HCT116 (cell line): ENCODE results near the gene SPEM3. TPM values are rescaled to one million over a fixed set of nuclear protein-coding genes. Genes with fewer than 3 reads are reported as not detected.

ENCODE experiments used
- ATAC-seq: fragments of 200-7000 bp; cut with Tn5 transposase; 2 replicates; pipeline ENCODE4 v1.9.1; 2020; ENCODE audit warnings: mild to moderate bottlenecking, moderate library complexity
- BruUV-seq: library from RNA; stranded (reverse); fragments of 400-500 nt; replicated peaks from 2 replicates; lab custom pipeline; 2021; lab: Mats Ljungman, UMichigan
- CTCF ChIA-PET: fragments of 300-600 bp; sonication (Branson Sonifier 250); formaldehyde crosslinking; loops from one replicate; lab custom pipeline; 2021; ENCODE audit warnings: antibody characterized with exemption; lab: Charles Lee
- POLR2A ChIA-PET: fragments of 300-600, 350-600 bp; sonication (Branson Sonifier 250); formaldehyde crosslinking; loops from one replicate; lab custom pipeline; 2021; ENCODE audit warnings: antibody characterized with exemption; lab: Charles Lee
- RAD21 ChIA-PET, 2 experiments: fragments of 300-600 bp; sonication (Branson Sonifier 250); formaldehyde crosslinking; loops; one replicate each; lab custom pipeline; 2023; ENCODE audit warnings: low total read pairs in 2 of 2; ENCODE audit not compliant: uncharacterized antibody in 2 of 2, unreplicated experiment in 2 of 2, low non-redundant PET in 1 of 2; lab: Charles Lee
- DNase-seq: peaks from one replicate; pipeline ENCODE4 v3.0.0-alpha.2; 2010; ENCODE audit warnings: low read depth, low spot score
- H2AFZ ChIP-seq: fragments of 200-600 bp; shearing (Covaris generic), sonication (generic); 2 replicates; pipeline ENCODE4 v1.6.1; 2017; ENCODE audit warnings: low read depth, mixed run types, mixed read lengths, antibody characterized with exemption, low read length; ENCODE audit not compliant: poor library complexity, severe bottlenecking
- H3K27ac ChIP-seq: 2 replicates; pipeline ENCODE4 v1.5.1; 2012; ENCODE audit warnings: low read depth, low read length
- H3K27me3 ChIP-seq: fragments of 200-600 bp; sonication (generic); 2 replicates; pipeline ENCODE4 v1.6.1; 2016; ENCODE audit warnings: mixed run types, low read length, mixed read lengths; ENCODE audit not compliant: insufficient read depth
- H3K36me3 ChIP-seq, 2 experiments: fragments of 200-500 bp in 1 of 2; fragments of 200-600 bp in 1 of 2; sonication (Bioruptor generic) in 1 of 2; sonication (generic) in 1 of 2; 2 replicates each; pipeline versions ENCODE4 v1.5.1 to v1.6.1; 2014 to 2016; ENCODE audit warnings: low read length in 2 of 2, inconsistent platforms in 1 of 2, mixed read lengths in 1 of 2, mixed run types in 1 of 2; ENCODE audit not compliant: insufficient read depth in 2 of 2, control insufficient read depth in 1 of 2
- H3K4me1 ChIP-seq, 2 experiments: fragments of 200-600 bp in 1 of 2; sonication (generic) in 1 of 2; 2 replicates each; pipeline versions ENCODE4 v1.5.1 to v1.6.1; 2012 to 2017; ENCODE audit warnings: low read length in 2 of 2, inconsistent platforms in 1 of 2, mild to moderate bottlenecking in 1 of 2, mixed read lengths in 1 of 2, mixed run types in 1 of 2, moderate library complexity in 1 of 2; ENCODE audit not compliant: insufficient read depth in 2 of 2, control insufficient read depth in 1 of 2
- H3K4me2 ChIP-seq: fragments of 200-600 bp; sonication (generic); 2 replicates; pipeline ENCODE4 v1.6.1; 2017; ENCODE audit warnings: mixed run types, low read length, mixed read lengths
- H3K4me3 ChIP-seq, 2 experiments: fragments of 200-600 bp in 1 of 2; sonication (generic) in 1 of 2; replicated peaks in 1 of 2; 2 replicates each; pipeline ENCODE4 v1.5.1; 2011 to 2016; ENCODE audit warnings: low read length in 2 of 2, control low read depth in 1 of 2, low read depth in 1 of 2, mild to moderate bottlenecking in 1 of 2, mixed read lengths in 1 of 2, mixed run types in 1 of 2
- H3K79me2 ChIP-seq: fragments of 200-600 bp; sonication (generic); 2 replicates; pipeline ENCODE4 v1.6.1; 2017; ENCODE audit warnings: mild to moderate bottlenecking, mixed run types, low read length, moderate library complexity, mixed read lengths; ENCODE audit not compliant: insufficient read depth
- H3K9ac ChIP-seq: fragments of 200-600 bp; sonication (generic); 2 replicates; pipeline ENCODE4 v1.6.1; 2016; ENCODE audit warnings: low read length, mixed read lengths
- H3K9me2 ChIP-seq: fragments of 200-600 bp; sonication (generic), shearing (Covaris generic); 2 replicates; pipeline ENCODE4 v1.6.1; 2017; ENCODE audit warnings: mixed run types, mild to moderate bottlenecking, moderate library complexity; ENCODE audit not compliant: insufficient read depth
- H3K9me3 ChIP-seq, 2 experiments: fragments of 200-500 bp in 1 of 2; fragments of 200-600 bp in 1 of 2; sonication (Bioruptor generic) in 1 of 2; sonication (generic) in 1 of 2; 2 replicates each; pipeline ENCODE4 v1.6.1; 2014 to 2017; ENCODE audit warnings: low read length in 2 of 2, mixed read lengths in 2 of 2, inconsistent platforms in 1 of 2, low read depth in 1 of 2, mild to moderate bottlenecking in 1 of 2, mixed run types in 1 of 2, moderate library complexity in 1 of 2; ENCODE audit not compliant: control insufficient read depth in 1 of 2, insufficient read depth in 1 of 2
- H4K20me1 ChIP-seq: fragments of 200-600 bp; sonication (generic), shearing (Covaris generic); 2 replicates; pipeline ENCODE4 v1.6.1; 2017; ENCODE audit warnings: mixed run types, mild to moderate bottlenecking, moderate library complexity; ENCODE audit not compliant: insufficient read depth
- CBX3 ChIP-seq: IDR thresholded peaks from 2 replicates; pipeline ENCODE4 v1.6.1; 2012; ENCODE audit warnings: low read depth
- CEBPB ChIP-seq: IDR thresholded peaks from 2 replicates; pipeline ENCODE4 v1.6.1; 2012; ENCODE audit warnings: low read depth
- EGR1 ChIP-seq: IDR thresholded peaks from 2 replicates; pipeline ENCODE4 v1.6.1; 2012; ENCODE audit warnings: low read depth
- EZH2 ChIP-seq: fragments of 200-600 bp; sonication (generic); IDR thresholded peaks from 2 replicates; pipeline ENCODE4 v1.6.1; 2017; ENCODE audit warnings: antibody characterized with exemption, mixed run types
- JUND ChIP-seq: IDR thresholded peaks from 2 replicates; pipeline ENCODE4 v1.6.1; 2012
- POLR2AphosphoS5 ChIP-seq: IDR thresholded peaks from 2 replicates; pipeline ENCODE4 v1.6.1; 2011; ENCODE audit warnings: mild to moderate bottlenecking, low read depth, low read length, moderate library complexity
- RAD21 ChIP-seq: IDR thresholded peaks from 2 replicates; pipeline ENCODE4 v1.6.1; 2012; ENCODE audit warnings: low read depth, mild to moderate bottlenecking
- TCF7L2 ChIP-seq: IDR thresholded peaks from 2 replicates; pipeline ENCODE4 v1.7.0; 2011; ENCODE audit warnings: borderline replicate concordance, inconsistent platforms; ENCODE audit not compliant: insufficient read depth, insufficient read length; ENCODE audit errors: extremely low read depth
- ZBTB33 ChIP-seq: IDR thresholded peaks from 2 replicates; pipeline ENCODE4 v1.6.1; 2011; ENCODE audit warnings: mild to moderate bottlenecking, low read length, moderate library complexity; ENCODE audit not compliant: insufficient replicate concordance; ENCODE audit errors: extremely low read depth
- ZFX ChIP-seq: fragments of 450-650 bp; IDR thresholded peaks from 2 replicates; pipeline ENCODE4 v1.6.1; 2017
- ZNF274 ChIP-seq: fragments of 200-500 bp; sonication (Bioruptor generic); IDR thresholded peaks from 2 replicates; pipeline ENCODE4 v1.6.1; 2014; ENCODE audit warnings: mild to moderate bottlenecking, low read depth, low read length, inconsistent platforms
- intact Hi-C: fragments of 100-400 bp; cut with micrococcal nuclease; formaldehyde crosslinking; loops from 2 replicates; pipeline ENCODE4 v1.10.0; 2022
- total RNA-seq: library from RNA; stranded (reverse); gene quantifications from one replicate; pipeline ENCODE4 v1.2.1, GENCODE V29; 2021; ENCODE audit not compliant: unreplicated experiment
- TF ChIP-seq, protein P1 (sequence below), 3 experiments: fragments of 200-600 bp in 1 of 3; sonication (generic) in 1 of 3; IDR thresholded peaks in 2 of 3; conservative IDR thresholded peaks in 1 of 3; 2 replicates each; pipeline ENCODE4 v1.5.1; 2012 to 2017; ENCODE audit warnings: low read depth in 2 of 3, low read length in 2 of 3, antibody characterized with exemption in 1 of 3, borderline replicate concordance in 1 of 3, control low read depth in 1 of 3, mild to moderate bottlenecking in 1 of 3, mixed read lengths in 1 of 3, mixed run types in 1 of 3, moderate library complexity in 1 of 3; ENCODE audit not compliant: insufficient read depth in 1 of 3
- TF ChIP-seq, protein P2 (sequence below): IDR thresholded peaks from 2 replicates; pipeline ENCODE4 v1.6.1; 2012

SPEM3 gene
- total RNA-seq, 1 experiment from 2014 or later: not detected

DNA sequence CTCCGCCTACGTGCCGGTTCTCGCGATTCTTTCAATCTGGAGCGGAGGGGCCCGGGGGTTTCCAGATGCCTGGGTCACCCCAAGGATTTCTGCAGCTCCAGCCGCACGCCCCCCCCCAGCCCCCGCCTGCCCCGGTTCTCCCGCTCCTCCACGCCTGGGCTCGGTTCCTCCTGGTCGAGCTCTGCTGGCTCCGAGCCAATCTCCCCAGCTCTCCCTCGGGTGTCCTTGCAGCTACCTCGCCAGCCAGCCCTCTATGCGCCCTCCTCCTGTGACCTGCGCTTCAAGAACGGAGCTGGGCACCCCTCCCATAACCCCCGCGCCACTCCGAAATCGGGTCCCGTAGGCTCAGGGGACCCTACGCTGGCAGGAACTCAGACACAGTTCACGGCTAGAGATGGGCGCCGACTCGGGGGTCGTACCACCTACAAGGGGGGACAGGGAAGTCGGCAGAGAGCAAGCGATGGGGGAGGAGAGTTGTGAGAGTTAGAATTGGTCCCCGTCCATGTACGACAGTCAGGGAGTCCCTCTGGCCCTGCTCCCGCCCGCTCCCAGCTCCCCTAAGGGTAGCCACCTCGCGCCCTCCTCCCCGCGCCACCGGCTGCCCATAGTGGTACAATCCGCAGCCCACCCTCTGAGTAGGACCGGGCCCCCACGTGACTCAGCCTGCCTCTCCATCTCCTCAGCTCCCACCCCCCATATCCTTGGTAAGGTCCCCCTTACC, 11.6 kb downstream of the SPEM3 start:
- no TSS peak for BruUV-seq
- CTCF ChIA-PET: interaction anchor here (0.5 kb wide), 1 partner anchor 159 kb away, joined by 4 read pairs; the partner anchor contains the start of gene SLC2A4
- no peak overlapping the region for H3K27ac ChIP-seq
- DNase-seq (no peak), ATAC-seq (no peak)
- no peaks in the 10 kb centered on the region for H4K20me1 ChIP-seq
- no peaks in the 10 kb centered on the region for H3K9me2 ChIP-seq
- no peaks in the 10 kb centered on the region for H3K9me3 ChIP-seq
- H3K36me3 ChIP-seq: no peaks in the 10 kb centered on the region
- no peak overlapping the region for H3K4me2 ChIP-seq
- intact Hi-C loops: no loop called here
- H3K4me1 ChIP-seq: peaks cover 25 to 43% of the 10 kb centered on the region in 2 experiments
- POLR2A ChIA-PET: interaction anchor here (0.6 kb wide), 1 partner anchor 176 kb away, joined by 3 read pairs; no protein-coding TSS in a partner anchor
- no peak overlapping the region for H3K9ac ChIP-seq
- no peaks in the 10 kb centered on the region for H3K79me2 ChIP-seq
- RAD21 ChIA-PET: no interaction called here
- H2AFZ ChIP-seq: no peak overlapping the region
- H3K4me3 ChIP-seq: no peak overlapping the region
- TF ChIP-seq TCF7L2 (no peak), POLR2AphosphoS5 (no peak), JUND (no peak), EGR1 (no peak), CEBPB (no peak), ZFX (no peak)
- TF ChIP-seq, protein P1, sequence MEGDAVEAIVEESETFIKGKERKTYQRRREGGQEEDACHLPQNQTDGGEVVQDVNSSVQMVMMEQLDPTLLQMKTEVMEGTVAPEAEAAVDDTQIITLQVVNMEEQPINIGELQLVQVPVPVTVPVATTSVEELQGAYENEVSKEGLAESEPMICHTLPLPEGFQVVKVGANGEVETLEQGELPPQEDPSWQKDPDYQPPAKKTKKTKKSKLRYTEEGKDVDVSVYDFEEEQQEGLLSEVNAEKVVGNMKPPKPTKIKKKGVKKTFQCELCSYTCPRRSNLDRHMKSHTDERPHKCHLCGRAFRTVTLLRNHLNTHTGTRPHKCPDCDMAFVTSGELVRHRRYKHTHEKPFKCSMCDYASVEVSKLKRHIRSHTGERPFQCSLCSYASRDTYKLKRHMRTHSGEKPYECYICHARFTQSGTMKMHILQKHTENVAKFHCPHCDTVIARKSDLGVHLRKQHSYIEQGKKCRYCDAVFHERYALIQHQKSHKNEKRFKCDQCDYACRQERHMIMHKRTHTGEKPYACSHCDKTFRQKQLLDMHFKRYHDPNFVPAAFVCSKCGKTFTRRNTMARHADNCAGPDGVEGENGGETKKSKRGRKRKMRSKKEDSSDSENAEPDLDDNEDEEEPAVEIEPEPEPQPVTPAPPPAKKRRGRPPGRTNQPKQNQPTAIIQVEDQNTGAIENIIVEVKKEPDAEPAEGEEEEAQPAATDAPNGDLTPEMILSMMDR (IDR thresholded peaks at IDR 0.05 in 2 of 3, conservative IDR thresholded peaks at IDR 0.05 in 1 of 3; ENCODE audit: borderline replicate concordance in 1 of 3, insufficient read depth in 1 of 3, low read depth in 2 of 3, low read length in 2 of 3): no peak
- TF ChIP-seq, all 23 proteins: peak for 0
- no peaks in the 10 kb centered on the region for H3K27me3 ChIP-seq

GRCh38 chr17:7440834-7441195, 12.2 kb downstream of the SPEM3 start:
- Histone ChIP-seq H2AFZ (no peak overlapping the region), H3K9me3 (no peaks in the 10 kb centered on the region), H3K4me1 (peaks cover 27 to 43% of the 10 kb centered on the region in 2 experiments), H3K79me2 (no peaks in the 10 kb centered on the region), H3K4me3 (no peak overlapping the region), H3K27me3 (no peaks in the 10 kb centered on the region), H4K20me1 (no peaks in the 10 kb centered on the region), H3K36me3 (no peaks in the 10 kb centered on the region), H3K9me2 (no peaks in the 10 kb centered on the region), H3K4me2 (no peak overlapping the region), H3K9ac (no peak overlapping the region), H3K27ac (no peak overlapping the region)
- ChIA-PET POLR2A (interaction anchor here (0.6 kb wide), 1 partner anchor 286 kb away, joined by 3 read pairs; no protein-coding TSS in a partner anchor), RAD21 (no interaction called here), CTCF (no interaction called here)
- BruUV-seq: no TSS peak
- intact Hi-C loops: no loop called here
- ATAC-seq: no peak
- DNase-seq: no peak
- TF ChIP-seq ZBTB33 (no peak), EZH2 (no peak), CBX3 (no peak), RAD21 (no peak), ZNF274 (no peak)
- TF ChIP-seq, protein P2, sequence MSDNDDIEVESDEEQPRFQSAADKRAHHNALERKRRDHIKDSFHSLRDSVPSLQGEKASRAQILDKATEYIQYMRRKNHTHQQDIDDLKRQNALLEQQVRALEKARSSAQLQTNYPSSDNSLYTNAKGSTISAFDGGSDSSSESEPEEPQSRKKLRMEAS: no peak
- TF ChIP-seq, protein P1 (IDR thresholded peaks at IDR 0.05 in 2 of 3, conservative IDR thresholded peaks at IDR 0.05 in 1 of 3; ENCODE audit: borderline replicate concordance in 1 of 3, insufficient read depth in 1 of 3, low read depth in 2 of 3, low read length in 2 of 3): no peak
